ACHN (cell line): ENCODE data around the gene SPR.
A peak's percentile ranks its signal among the peaks of the same experiment; 100 is the strongest.

Source experiments
- DNase-seq: peaks from one replicate; pipeline ENCODE4 v3.0.0-alpha.2; 2015
- in situ Hi-C: cut with HindIII; loops from 2 replicates; pipeline ENCODE4 v1.10.0; 2017; ENCODE audit warnings: low sequenced_read_pairs, low pct_ligation_motif_present, low pct_unique_long_range_greater_than_20kb

The SPR gene

DNA sequence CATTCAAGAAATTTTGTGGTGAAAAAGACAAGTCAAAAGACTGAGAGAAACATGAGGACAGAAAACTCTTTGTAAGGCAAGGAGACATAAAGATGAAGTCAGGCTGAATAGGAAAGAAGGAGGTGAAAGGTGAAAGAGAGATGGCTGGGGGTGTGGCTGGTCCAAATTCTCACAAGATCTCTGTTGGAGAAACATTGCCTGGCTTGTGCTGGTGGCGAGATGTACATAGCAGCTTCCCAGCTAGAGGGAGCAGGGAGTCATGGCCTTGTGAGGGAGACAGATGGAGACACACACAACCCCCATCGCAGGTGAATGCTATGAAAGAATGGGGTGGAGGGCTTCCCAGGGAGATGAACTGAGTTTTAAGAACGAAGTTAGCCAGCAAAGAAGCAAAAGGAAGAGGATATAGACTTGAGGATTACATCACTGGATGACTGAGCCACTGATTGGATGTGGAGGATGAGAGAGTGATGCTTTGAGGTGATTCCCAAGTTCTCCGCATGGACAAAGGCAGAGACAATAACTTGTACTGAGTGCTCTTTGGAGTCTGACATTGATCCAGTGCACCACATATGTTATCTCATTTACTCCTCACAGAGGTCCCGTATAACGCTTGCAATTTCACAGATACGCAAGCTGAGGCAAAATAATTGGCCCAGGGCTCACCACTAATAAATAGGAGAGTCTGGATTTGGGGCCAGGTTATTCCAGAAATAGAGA lies 26.4 kb downstream of the SPR start:
- DNase-seq = peak; percentile 20

DNA sequence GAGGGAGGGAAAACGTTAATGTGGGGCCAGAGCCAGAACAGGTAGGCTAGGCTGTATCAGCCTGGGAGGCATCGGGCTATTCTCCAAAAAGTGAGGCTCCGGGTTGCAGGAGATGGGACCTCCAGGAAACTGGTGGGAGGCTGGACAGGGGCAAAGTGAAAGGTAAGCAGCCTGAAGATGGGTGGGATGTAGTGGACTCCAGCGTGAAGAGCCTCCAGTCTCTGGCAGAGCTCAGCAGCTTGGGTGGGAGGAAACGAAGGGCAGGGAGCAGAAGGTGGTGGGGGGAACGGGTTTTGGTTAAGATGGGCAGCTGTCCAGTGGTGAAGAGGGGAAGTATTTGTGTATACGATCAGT lies 27.0 kb downstream of the SPR start:
- DNase-seq = no peak
- in situ Hi-C loops = no loop called here

More for the DNA sequence above, 26.4 kb downstream of the SPR start:
- in situ Hi-C loops = no loop called here

DNA sequence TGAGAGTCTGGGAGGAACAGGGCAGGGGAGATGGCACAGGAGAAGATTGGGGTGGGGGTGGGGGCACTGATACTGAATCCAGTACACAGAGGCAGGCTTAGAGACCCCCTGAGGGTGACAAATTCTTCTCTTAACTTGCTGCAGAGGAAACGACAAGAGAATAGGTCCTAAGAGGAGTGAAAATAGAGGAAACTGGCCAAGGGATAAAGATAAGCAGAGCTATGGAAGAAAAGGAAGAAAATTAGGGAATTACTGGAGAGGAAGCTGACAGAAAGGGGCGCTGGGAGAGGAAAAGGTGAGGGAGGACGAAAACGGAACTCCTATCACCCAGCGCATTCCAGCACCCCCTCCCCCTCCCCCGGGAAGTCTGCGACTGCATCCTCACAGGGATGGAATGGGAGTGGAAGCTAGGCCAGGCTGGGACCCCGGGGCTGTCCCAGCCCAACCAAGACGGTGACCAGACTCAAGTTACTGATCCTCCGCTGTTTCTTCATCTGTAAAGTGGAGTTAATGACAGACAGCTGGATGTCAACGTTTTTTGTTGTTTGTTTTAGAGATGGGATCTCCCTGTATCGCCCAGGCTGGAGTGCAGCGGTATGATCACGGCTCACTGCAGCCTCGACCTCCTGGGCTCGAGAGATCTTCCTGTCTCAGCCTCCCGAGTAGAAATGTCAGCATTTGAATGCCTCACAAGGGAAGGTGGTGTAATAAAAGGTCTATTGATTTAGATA lies 27.5 kb downstream of the SPR start:
- in situ Hi-C loops = no loop called here
- no peak for DNase-seq

DNA sequence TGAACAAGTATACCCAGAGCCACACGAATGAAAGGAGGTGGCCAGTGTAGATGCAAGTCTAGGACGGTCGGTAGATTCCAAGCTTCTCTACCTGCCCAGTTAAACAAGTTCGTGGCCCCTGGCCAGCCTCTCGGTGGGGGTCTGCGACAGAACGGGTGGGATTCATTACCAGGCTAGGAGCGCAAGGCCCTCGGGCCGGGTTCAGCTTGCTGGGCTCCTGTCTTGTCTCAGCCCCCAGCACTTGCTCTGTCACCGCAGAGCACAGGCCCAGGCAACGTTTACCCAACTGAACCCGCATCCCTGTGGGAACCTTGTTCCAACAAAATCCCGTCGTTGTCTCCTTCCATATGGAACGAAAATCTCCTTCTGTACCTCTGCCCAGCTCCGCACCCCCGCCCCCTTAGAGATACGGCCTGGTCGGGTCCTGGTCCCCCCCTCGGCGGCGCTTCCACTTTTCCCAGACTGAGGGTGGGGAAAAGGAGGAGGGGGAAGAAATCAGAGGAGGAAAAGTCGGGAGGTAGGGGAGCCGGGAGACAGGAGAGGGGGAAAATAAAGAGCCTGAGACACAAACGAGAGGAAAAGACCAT lies 28.2 kb downstream of the SPR start:
- DNase-seq = no peak
- in situ Hi-C loops = no loop called here

GRCh38 chr2:72915907-72916742 lies 28.9 kb downstream of the SPR start:
- DNase-seq = peak; percentile 62

GRCh38 chr2:72916743-72917137 lies 29.5 kb downstream of the SPR start:
- in situ Hi-C loops = no loop called here
- DNase-seq = no peak

More at GRCh38 chr2:72915907-72916742, 28.9 kb downstream of the SPR start:
- in situ Hi-C loops = no loop called here

DNA sequence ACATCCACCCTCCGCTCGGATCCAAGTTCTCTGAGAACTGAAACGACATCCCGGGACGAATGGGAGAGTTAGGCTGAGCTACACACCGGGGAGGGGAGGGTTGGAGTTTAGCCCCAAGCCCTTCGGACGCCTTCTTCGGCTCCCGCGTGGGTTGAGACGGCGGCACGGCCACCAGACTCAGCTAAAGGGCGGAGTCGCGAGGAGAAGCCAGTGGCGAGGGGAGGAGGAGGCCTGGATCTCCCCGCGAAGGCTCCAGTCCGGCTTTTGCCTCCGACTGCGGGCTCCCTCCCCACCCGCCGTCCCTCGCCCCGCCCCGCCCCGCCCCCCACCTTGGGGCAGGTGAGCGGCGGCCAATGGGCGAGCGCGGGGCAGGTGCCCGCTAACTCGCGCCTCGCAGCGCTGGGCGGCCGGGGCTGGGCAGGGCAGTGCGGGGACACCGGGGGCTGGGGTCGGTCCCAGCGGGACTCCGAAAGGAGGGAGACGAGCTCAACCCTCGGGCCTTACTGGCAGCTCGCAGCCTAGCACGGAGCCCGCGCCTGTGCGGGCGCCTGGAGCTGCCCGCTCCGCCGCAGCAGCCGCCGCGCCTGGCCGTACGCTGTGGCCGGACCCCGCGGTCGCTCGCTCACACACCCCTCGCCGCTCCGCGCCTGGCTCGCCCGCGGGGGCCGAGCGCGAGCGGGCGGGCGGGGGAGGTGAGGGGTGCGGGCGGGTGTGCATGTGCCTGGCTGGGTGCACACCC lies 30.1 kb downstream of the SPR start, which contains the start of gene EMX1:
EMX1 (plus strand) TSS at position 382 of the 739 bp plus-strand sequence; CDS start at position 716, 334 bp downstream.
- in situ Hi-C loops = no loop called here
- peak; percentile 59 for DNase-seq

- in situ Hi-C loops = no loop called here
- no peak for DNase-seq
Measured at GRCh38 chr2:72917877-72918553, 30.8 kb downstream of the SPR start.

DNA sequence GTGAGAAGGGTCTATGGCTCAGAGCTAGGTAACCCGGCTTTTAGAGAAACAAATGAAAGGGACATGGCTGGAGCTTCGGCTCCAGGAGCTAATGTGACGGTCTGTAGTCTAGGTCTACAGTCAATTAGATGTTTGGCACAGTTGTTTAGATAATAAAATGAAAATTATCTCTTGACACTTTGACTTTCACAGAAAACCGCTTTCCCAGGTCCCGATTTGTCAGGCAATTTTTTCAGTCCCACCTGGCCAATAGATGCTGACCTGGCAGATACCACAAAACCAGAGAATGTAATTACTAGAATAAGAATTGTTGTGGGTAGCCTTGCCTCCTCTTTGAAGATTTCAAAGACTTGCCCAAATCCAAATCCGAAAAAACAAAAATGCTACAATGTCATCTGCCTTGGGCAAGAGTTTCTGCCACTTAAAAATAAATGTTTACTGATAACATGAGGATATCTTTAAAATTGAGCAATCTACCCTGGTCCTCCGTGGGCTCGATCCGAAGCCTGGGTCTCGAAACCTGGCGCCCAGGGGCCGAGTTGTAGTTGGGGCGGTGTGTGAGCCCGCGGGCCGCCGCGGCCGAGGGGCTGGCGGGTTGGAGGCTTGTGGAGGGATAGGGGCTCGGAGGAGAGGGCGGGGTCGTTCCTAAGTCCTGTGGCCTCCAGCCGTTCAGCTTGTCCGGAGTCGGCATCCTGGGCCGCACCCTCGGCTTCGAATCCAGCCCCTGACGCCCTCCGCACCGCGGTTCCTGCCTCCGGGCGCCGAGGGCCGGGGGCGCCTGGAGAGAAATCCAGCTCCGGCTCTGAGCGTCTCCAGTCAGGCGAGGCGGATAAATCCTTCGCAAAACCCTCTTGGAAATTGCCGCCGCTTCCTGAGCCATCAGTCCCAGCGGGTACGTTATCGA lies 32.5 kb downstream of the SPR start:
- no peak for DNase-seq
- in situ Hi-C loops = no loop called here

GRCh38 chr2:72920318-72921087 lies 33.3 kb downstream of the SPR start:
- DNase-seq = no peak
- in situ Hi-C loops = no loop called here

DNA sequence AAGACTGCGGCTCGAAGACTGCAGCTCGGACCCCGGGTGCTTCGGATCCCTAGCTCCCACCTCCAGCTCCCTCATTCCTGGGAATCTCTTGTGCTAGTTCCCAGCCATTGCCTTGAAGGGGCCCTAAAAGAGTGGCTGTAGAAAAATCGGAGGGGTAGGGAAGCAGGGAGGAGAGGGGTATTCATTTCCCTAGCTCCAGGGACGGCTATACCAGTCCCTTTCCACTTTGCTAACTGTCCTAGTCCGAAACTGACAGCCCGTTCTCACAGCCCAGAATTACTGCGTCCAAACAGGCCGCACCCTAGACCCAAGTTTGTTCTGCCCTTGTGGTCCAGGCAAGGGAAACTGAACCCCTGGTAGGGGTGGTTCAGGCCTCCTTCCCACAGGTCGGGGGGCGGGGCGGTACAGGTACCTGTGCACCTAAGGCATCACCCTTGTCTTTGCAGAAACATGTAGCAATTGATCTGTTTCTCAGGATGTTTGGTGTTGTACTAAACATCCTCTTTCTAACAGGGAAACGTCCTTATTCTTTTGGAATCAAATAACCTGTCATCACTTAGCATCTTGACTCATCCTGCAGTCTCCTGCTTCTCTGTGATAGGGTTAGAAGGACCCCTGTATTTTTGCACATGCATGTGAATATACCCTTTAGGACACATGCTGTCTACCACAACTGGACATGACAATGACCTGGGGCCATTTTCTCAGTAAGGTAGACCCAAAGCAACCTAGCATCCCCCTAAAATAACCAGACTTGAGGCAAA lies 34.1 kb downstream of the SPR start:
- DNase-seq = no peak
- in situ Hi-C loops = no loop called here

- in situ Hi-C loops = no loop called here
- no peak for DNase-seq
Measured at GRCh38 chr2:72921853-72922252, 34.6 kb downstream of the SPR start.

GRCh38 chr2:72923833-72924352 lies 36.7 kb downstream of the SPR start:
- no peak for DNase-seq
- in situ Hi-C loops = no loop called here

GRCh38 chr2:72924353-72925240 lies 37.4 kb downstream of the SPR start:
- no peak for DNase-seq
- in situ Hi-C loops = no loop called here
